ENCODE data around the gene SMC6. TPM values are rescaled to one million over a fixed set of nuclear protein-coding genes. Genes with fewer than 3 reads are reported as not detected.
A peak's percentile ranks its signal among the peaks of the same experiment; 100 is the strongest.

The SMC6 gene
- total RNA-seq, 4 donors from 2014 or later = 8.9 to 18.6 (median 12.0) TPM

- ATAC-seq (ENCODE audit: low FRiP score) (peak; percentile 79), DNase-seq (ENCODE audit: low spot score) (no peak)
- TF ChIP-seq CTCF (IDR thresholded peaks at IDR 0.05) = no peak
Observed at GRCh38 chr2:17752892-17753802, 463 bp downstream of the SMC6 start.

GRCh38 chr2:17752246-17752645 lies 1.4 kb downstream of the SMC6 start:
- TF ChIP-seq CTCF (IDR thresholded peaks at IDR 0.05) = no peak
- ATAC-seq (ENCODE audit: low FRiP score) = no peak
- no peak for DNase-seq (ENCODE audit: low spot score)

DNA sequence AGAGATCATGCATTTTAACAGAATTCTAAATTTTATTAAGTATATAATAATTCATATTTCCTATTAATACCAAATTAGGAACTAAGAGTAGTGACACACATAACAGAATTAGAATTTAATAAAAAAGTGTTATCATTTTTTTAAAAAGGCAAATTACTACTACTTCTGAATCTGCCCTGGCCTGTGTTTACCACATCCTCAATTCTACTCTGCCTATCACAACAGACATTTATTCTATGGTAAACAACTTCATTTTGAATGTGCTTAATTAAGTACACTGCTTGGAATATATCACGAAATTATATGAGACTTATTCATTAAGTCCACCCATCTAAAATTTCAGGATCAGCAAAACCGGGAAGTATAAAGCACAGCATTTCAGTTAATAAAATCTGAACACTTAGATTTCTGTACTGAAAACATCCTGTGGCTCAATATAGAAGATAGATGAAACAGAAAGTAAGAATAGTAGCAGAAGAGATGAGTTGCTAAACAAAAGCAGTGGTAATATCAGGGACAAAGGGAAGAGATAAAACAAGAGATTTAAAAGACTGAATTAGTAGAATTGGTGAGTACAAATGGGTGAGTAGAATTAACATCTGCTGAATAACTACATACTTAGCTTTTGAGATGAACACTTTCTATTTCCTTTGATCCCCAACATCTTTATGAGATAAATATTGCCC lies 3.7 kb downstream of the SMC6 start:
- TF ChIP-seq CTCF (IDR thresholded peaks at IDR 0.05) = no peak
- no peak for ATAC-seq (ENCODE audit: low FRiP score)
- no peak for DNase-seq (ENCODE audit: low spot score)

GRCh38 chr2:17748745-17749144 lies 4.9 kb downstream of the SMC6 start:
- no peak for DNase-seq (ENCODE audit: low spot score)
- no peak for ATAC-seq (ENCODE audit: low FRiP score)
- TF ChIP-seq CTCF (IDR thresholded peaks at IDR 0.05) = no peak

DNA sequence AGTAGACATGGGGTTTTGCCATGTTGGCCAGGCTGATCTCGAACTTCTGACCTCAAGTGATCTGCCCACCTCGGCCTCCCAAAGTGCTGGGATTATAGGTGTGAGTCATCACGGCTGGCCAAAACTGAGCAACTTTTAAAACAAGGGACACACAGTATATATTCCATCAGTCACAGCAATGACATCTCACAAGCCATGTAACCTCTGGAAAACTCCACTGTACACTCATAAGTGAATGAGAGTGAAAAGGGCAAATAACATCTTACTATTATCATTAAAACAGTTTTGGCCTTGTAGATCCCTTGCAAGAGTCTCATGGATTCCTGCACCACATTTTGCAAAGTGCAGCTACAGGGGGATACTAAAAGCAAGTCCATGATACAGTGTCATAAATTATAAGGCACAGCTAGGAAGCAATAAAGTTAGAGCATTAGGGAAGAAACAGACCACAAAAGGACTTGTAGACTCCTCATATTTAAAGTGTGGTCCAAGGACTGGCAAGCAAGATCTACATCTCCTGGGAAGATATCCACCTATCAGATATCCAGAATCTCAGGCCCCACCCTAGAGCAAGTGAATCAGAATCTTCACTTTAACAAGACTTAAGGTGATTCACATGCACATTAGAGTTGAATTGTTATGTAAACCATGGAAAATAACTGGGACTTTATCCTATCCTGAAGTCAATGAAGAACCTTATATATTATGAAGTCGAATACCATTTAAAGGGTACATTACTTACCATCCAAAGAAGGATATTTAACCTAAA lies 5.7 kb downstream of the SMC6 start:
- no peak for TF ChIP-seq CTCF (IDR thresholded peaks at IDR 0.05)

GRCh38 chr2:17740203-17740602 lies 13.4 kb downstream of the SMC6 start:
- ATAC-seq (ENCODE audit: low FRiP score) (no peak), DNase-seq (ENCODE audit: low spot score) (no peak)
- no peak for TF ChIP-seq CTCF (IDR thresholded peaks at IDR 0.05)

More for the DNA sequence above, 5.7 kb downstream of the SMC6 start:
- DNase-seq (ENCODE audit: low spot score) (no peak), ATAC-seq (ENCODE audit: low FRiP score) (no peak)
